KBM-7 (cell line): ENCODE measurements around the gene PLK1.
A peak's percentile ranks its signal among the peaks of the same experiment; 100 is the strongest.

Source experiments
- DNase-seq: peaks from one replicate; pipeline ENCODE4 v3.0.0-alpha.2; 2015
- in situ Hi-C: fragments of 300-500 bp; cut with MboI; formaldehyde crosslinking; loops from 2 replicates; pipeline ENCODE4 v1.14.3; 2020; ENCODE audit warnings: low sequenced_read_pairs, low pct_unique_long_range_greater_than_20kb, mixed read lengths

PLK1 gene

DNA sequence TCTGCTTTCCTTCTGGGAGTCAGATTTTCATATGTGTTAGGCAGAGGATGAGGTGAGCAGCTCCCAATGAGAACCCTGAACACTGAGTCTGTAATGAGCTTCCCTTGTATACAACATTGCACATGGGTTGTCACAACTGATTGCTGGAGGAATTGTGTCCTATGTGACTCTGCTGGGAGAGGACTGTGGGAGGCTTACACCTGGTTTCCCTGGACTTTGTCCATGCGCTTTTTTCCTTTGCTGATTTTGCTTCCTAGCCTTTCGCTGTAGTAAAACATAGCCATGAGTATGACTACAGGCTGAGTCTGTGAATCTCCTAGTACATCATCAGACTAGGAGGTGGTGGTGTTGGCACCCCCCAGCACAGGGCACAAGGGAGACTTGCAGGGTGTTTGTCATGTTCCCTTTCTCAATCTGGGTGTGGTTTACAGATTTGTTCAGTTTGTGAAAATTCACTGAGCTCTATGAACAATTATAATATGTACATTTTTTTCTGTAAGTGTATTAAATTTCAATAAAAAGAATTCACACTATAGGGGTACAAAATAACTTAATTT, 1.7 kb upstream of the PLK1 start:
- no peak for DNase-seq
- in situ Hi-C loops: no loop called here

DNA sequence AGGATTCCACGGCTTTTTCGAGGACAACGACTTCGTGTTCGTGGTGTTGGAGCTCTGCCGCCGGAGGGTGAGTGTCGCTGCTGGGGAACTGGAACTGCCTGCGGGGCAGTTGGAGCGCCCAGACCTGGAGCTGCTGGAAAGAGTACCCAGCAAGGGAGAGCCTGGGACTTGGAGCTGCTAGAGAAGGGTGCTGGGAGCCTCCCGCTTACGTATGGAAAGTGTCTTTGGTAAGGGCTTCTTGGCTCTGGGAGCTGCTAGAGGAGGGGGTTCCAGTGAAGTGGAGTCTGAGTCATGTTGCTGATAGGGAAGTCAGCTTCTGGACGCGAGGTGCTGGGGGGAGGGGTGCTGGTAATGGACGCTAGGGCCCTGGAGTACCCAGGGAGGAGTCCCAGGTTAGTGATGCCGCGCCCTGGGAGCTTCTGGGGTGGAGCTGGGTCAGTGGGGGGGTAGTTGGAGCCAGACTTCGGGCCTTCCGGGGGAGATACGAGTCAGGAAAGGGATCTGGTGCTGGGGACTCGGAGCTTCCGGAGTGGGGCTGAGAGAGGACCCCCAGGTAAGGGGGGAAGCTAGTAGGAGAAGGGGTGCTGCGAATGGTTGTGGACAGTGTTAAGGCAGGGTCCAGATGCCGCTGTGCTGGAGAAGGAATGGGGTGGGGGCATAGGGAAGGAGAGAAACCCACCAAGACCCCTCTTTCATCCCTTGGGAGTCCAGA, 741 bp downstream of the PLK1 start:
- peak; percentile 69 for DNase-seq
- in situ Hi-C loops: no loop called here

DNA sequence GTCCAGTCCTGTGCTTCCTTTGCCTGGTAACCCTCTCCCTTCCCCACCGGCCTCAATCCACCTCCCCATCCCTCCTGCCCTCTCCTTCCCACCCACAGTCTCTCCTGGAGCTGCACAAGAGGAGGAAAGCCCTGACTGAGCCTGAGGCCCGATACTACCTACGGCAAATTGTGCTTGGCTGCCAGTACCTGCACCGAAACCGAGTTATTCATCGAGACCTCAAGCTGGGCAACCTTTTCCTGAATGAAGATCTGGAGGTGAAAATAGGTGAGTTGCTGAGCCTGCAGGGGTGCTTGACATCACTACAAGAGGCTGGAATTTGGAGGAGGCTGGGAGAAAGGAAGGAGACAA, 1.3 kb downstream of the PLK1 start:
- DNase-seq: no peak
- in situ Hi-C loops: no loop called here

DNA sequence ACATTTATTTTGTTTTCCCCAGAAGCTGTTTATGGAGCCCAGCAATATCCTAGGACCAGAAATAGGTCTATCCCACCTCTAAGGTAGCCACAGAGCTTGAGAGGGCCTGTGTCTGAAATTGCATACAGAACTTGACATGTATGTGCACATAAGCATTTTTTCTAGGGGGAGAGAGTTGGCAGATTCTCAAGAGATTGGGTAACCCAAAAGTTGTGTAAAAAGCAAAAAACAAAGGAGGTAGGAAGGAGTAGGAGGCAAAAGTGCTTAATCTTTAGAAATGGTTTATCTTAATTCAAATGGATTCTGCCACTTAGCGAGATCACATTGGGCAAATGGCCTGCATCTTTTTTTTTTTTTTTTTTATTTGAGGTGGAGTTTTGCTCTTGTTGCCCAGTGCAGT, 3.5 kb downstream of the PLK1 start:
- in situ Hi-C loops: no loop called here
- no peak for DNase-seq

DNA sequence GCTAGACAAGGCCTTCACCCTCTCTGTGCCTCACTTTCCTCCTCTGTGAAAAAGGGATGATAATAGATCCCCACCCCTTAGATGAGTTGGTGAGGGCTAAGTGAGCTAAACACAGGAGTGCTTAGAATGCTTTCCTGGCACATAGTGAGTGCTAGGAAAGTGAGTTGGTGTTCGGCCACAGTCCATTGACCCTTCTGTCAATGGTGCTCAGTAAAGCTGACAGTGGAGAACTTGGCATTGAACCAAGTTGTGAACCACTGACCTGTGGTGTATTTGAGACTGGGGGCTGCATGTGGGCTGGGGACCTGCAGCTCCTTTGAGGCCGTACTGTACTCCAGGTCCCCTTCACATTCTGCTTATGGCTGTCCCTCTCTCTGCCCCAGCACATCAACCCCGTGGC, 4.8 kb downstream of the PLK1 start:
- in situ Hi-C loops: no loop called here
- no peak for DNase-seq

DNA sequence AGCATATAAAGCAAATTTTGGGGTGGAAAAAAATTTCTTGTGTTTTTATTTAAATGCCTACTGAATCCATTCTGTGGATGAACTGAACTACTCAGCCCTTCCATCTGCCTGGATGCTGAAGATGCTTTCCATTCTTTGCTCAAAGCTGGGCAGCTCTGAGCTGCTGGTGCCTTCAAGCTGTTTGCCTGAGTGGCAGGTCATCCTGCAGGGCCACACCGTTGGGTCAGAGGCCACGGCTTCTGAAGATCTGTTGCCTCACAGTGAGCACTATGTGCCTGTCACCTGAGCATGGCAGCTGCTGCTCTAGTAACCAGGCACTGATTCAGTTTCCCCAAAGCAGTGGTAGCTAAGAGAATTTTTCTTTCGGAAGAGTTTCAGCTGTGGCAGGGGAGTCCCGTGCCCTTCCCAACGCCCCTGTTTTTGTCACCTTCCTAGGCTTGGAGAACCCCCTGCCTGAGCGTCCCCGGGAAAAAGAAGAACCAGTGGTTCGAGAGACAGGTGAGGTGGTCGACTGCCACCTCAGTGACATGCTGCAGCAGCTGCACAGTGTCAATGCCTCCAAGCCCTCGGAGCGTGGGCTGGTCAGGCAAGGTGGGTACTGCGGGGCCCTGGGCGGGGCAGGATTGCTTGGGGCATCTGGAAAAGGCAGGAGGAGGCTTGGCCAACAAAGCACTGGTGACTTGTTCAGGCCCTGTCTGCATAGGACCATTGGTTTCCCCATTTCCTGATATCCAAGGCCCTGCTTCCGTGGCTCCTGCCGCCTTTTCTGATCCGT, 8.5 kb downstream of the PLK1 start:
- DNase-seq: no peak
- in situ Hi-C loops: no loop called here

DNA sequence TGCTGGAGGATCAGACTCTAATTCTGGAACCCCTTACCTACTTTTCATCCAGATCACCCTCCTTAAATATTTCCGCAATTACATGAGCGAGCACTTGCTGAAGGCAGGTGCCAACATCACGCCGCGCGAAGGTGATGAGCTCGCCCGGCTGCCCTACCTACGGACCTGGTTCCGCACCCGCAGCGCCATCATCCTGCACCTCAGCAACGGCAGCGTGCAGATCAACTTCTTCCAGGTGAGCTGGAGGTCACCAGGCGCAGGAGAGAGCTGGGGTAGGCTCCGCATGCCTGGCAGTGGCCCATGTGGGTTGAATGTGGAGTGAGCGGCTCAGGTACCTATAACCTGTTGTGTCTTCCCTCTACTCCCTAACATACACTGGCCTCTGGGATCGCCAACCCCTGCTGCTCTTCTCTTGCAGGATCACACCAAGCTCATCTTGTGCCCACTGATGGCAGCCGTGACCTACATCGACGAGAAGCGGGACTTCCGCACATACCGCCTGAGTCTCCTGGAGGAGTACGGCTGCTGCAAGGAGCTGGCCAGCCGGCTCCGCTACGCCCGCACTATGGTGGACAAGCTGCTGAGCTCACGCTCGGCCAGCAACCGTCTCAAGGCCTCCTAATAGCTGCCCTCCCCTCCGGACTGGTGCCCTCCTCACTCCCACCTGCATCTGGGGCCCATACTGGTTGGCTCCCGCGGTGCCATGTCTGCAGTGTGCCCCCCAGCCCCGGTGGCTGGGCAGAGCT, 10.9 kb downstream of the PLK1 start:
- in situ Hi-C loops: no loop called here
- no peak for DNase-seq

DNA sequence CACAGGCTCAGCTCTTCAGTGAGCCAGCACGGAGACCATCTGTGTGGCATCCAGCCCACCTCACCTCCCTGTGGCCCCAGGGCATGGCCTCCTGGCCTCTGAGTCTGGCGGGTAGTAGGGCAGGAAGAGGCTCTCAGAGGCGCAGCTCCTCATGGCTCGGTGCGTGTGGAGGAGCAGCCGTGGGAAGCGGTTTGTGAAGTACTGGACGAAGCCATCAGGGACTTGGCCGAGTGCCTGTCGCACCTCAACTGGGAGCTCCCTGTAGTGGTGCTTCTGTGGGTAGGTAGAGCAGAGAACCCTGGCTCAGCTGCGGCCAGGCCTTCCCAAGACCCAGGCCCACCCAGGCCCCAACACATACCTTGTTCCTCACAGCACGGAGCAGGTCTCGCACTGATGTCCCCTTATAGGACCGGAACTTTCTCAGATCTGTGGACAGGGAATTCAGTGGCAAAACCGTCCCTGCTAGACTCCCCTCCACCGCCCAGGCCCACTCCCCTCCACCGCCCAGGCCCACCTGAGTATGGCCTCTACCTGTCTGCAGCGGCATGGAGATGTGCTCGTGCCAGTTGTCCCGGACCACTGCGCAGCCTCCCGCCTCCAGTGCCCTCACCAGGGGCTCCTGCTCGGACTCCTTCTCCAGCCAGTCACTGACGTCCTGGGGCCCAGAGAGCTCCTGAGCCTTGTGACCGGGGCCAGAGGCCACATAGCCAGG, 12.2 kb downstream of the PLK1 start:
- DNase-seq: no peak
- in situ Hi-C loops: no loop called here

DNA sequence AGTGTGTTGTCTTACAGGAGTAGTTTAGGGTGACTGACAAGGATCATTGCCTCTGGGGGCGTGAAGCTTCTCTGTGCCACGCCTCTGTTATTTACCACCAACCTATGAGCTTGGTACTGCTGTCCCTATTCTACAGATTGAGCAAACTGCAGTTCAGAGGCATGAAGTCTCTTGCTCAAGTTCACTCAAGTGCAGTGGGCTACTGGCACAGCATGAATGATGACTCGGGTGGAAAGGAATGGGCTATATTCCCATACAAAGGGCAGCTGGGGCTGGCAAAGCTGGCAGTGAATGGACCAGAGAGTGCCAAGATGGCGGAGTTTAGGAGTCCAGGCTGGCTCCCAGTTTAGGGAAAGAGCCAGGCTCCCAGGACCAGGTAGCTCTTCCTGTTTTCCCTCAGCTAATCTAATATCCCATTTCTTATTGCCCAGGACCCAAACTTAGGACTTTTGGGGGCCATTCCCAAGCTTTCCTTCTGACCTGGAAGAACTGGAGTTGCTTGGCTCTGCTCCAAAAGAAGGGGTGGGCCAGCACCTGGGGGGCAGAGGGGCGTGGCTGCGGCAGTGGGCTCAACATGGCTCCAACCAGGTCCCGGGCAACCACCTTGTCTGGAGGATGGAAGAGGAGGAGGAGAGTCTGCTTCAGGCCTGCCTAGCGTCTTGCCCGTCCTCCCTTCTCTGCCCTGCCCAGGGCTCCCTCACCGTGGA, 12.9 kb downstream of the PLK1 start:
- in situ Hi-C loops: no loop called here

DNA sequence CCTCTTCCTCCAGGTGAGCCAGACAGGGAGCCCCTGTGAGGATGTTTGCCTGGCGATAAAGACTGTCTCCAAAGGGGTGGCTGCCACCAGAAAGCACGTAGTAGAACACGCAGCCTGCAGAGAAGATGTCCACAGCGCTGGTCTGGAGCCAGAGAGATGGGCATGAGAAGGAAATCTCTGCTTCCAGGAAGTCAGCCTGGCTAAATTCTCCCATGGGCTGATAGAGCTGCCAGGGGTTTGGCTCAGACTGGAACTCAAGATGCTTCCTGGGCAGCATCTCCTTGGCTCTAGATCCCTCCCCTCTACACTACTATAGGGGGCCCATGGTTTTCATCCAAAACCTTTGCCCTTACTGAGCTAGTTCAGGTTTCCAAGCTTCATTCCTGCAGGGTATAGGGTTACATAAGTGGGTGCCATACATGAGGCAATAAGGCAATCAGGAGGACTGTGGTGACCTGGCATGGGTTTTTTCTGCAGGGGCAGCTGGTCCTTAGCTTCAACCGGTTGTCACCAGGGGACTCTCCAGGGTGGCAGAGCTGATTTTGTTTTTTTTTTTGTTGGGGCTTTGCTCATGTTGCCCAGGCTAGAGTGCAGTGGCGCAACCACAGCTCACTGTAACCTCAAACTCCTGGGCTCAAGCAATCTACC, 13.6 kb downstream of the PLK1 start:
- in situ Hi-C loops: no loop called here
- DNase-seq: no peak

More for the DNA sequence above, 12.9 kb downstream of the PLK1 start:
- DNase-seq: no peak

DNA sequence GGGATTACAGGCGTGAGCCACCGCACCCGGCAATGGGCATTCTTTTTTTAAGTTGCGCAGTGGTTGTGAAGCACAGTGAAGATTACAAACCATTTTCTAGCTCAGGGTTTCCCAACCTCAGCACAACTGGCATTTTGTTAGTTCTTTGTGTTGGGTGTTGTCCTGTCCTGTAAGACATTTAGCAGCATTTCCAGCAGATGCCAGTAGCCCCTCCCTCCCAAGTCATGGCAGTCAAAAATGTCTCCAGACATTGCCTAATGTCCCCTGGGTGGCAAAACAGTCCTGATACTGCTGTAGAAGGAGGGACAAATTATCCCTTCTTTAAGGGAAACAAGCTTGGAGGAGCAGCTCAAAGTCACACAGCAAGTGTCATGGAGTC, 15.6 kb downstream of the PLK1 start:
- DNase-seq: no peak
- in situ Hi-C loops: no loop called here

DNA sequence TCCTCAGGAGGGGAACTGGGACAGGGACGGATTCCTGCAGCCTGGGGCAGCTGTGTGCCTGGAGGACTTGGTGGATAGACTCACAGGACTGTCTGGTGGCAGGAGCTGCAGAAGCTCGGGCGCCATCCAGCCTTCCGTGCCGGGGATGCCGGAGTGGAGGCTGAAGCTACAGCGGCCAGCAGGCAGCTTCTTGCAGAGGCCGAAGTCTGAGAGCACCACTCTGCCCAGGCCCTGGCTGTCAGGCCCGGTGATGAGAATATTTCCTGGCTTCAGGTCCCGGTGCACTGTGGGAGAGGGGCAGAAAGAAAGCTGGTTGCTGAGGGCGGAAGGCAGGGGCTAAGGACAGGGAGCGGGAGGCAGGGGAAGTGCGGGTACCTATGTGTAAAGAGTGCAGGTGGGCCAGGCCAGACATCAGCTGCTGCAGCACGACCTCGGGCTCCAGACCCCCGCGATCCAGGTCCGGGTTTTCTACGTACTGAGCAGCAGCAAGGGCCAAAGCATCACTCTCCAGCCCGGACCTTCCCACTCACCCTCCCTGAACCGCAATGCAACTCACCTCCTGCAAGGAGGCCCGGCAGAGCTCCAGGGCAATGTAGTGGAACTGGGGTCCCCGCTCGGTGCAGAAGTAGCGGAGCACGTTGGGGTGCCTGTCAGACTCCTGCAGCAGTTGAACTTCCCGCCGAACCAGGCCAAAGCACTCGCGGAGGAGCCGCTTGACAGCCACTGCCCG, 16.1 kb downstream of the PLK1 start:
- DNase-seq: no peak
- in situ Hi-C loops: no loop called here

DNA sequence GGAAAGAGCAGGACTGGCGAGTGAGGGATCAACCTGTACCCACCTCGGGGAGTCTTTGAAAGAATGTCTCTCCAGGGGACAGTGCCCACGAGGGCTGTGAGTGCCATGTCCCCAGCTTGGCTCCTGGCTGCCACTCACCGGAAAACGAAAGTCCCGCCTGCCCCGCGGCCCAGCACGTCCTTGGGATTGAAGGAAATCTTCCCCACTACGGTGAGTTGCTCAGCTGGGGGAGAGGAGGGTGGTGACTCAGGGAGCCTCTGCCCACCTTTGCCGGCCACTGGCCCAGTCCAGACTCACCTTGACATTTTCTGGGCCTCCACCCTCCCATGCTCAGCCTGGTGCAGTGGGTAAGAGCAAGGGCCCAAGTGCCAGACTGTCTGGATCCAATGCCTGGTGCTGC, 17.1 kb downstream of the PLK1 start:
- DNase-seq: no peak
- in situ Hi-C loops: no loop called here

DNA sequence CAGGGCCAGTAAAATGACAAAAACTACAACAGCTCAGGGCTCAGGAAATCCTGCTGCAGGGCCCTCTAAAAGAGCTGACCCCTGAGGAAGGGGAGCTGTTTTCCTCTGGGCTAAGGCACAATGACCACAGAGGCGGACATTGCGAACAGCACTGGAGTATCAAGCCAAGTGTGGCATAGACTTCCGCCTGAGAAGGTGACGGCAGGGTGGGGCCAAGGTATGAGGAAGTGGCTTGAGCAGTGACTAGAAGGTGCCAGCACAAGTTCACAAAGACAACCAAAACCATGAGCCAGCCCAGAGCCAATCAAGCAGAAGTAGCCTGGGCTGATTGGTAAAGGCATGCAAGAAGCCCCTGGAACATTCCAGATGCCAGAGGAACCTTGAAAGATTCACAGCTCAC, 20.4 kb downstream of the PLK1 start:
- in situ Hi-C loops: no loop called here
- peak; percentile 31 for DNase-seq

DNA sequence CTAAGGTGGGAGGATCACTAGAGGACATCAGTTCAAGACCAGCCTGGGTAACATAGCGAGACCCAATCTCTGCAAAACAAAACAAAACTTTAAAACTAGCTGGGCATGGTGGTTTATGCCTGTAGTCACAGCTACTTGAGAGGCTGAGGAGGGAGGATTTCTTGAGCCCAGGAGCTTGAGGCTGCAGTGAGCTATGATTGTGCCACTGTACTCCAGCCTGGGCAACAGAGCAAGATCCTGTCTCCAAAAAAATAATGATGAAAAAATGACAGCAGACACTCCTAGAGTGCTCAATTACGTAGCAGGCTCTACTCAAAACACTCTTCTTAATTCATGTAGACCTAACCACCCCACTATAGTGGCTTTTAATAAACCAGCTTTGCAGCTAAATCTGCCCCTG, 21.4 kb downstream of the PLK1 start:
- no peak for DNase-seq
- in situ Hi-C loops: no loop called here

DNA sequence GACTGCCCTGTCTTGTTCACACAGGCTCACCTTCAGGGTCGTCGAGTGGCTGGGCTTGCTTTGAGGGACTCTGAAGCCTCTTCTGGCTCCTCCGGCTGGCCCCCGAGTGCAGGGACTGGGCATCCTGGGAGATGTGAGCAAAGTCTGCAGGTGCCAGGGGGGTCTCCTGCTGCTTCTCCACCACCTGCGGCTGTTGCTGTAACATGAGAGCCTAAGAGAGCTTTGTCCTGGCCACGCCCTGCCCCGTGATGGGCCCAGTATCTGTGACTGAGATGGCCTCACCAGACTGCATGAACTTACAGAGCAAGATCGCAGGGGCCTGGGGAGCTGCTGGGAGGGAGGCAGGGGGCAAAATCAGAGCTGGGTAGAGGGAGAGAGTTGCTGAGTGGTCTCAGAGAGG, 21.8 kb downstream of the PLK1 start:
- in situ Hi-C loops: no loop called here
- no peak for DNase-seq

DNA sequence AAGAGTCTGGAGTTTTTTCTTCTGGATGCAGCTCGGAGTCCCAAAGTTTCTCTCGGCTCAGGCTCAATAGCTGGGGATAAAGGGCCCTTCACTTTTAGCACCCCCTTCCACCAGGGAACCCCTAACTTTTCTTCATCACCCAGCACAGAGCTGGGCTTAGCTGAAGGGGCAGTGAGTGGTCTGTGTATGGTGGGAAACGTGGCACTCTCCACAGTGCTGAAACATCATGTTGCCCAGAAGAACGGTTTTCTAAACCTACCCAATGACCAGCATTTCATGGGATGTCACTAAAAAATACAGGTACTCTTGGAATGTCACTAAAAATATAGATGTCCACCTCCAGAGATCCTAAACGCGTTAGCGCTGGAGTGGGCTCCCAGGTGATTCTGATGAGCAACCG, 22.4 kb downstream of the PLK1 start:
- no peak for DNase-seq
- in situ Hi-C loops: no loop called here

DNA sequence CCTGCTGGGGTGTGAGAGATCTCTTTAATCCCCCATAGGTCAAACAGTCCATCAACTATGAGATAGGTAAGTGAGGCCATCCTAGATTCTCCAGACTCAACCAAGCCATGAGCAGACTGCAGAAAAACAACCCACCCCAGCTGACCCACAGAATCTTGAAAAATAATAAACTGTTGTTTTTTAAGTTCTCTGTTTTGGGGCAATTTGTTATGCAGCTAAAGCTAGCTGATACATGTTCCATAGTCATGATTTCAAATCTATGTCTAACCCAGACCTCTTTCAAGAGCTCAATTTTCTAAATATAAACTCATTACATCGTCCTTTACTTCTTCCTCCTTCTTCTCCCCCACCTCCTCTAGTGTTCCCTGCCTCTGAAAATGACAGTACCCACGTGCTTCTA, 24.3 kb downstream of the PLK1 start:
- in situ Hi-C loops: no loop called here
- DNase-seq: no peak
